HG03565 (cell line): ENCODE results near the gene FANCE.

Experiments
- ATAC-seq: cut with Tn5 transposase; IDR thresholded peaks from one replicate; pipeline ENCODE4 v1.9.1; 2021; ENCODE audit warnings: mild to moderate bottlenecking, moderate library complexity; ENCODE audit not compliant: unreplicated experiment

Gene FANCE

DNA sequence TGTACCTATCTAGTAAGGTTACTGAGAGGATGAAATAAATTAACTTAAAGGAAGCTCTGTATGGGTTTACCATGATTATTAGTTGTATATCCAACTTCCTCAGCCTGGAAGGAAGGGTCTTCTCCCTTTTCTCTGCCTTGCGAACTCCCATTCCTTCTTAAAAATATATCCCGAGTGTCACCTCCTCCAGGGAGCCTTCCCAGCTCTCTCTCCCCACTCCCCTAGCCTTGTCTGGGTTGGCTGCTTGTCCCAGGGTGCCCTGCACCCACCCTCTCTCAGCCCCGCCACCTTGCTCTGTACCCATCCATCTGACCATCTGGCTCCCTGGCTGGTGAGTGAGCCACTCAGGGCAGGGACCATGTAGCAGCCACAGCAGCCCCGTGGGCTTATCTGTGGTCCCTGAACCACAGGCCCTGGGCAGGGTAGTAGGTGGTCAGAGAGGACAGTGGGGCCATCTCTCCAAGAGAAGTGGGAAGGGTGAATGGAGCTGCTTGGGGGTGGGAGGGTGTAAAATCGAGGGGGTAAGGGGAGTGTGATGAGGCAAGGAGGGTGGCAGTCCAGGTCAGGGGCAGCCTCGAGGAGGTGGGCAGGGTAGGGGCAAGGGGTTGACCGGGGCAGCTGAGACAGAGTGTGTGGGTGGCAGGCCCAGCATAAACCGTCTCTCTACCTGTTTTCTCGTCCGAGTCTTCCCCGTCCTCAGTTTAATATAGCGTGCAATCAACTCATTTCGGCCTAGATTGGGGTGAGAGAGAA lies 31.9 kb downstream of the FANCE start:
- ATAC-seq, result no peak

DNA sequence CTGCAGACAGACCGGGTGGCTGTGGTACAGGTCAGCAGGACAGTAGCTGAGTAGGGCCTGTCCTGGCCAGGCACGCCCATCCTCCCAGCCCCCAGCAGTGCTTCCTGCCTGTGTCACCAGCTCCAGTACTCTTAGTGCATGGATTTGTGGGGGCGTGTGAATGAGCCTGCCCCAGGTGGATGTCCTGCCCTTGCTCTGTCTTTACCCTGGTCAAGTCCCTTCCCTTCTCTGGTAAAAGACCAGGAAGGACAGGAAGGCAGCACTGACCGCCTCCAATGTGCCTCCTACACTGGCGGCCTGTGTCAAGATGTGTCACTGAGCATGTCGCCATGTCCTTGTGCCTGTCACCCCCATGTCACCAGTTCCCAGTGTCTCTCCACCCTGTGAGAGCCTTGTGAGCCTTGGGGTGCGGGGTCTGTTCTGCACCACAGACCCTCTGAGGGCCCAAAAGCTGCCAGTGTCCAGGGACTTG lies 32.8 kb downstream of the FANCE start:
- no peak for ATAC-seq

DNA sequence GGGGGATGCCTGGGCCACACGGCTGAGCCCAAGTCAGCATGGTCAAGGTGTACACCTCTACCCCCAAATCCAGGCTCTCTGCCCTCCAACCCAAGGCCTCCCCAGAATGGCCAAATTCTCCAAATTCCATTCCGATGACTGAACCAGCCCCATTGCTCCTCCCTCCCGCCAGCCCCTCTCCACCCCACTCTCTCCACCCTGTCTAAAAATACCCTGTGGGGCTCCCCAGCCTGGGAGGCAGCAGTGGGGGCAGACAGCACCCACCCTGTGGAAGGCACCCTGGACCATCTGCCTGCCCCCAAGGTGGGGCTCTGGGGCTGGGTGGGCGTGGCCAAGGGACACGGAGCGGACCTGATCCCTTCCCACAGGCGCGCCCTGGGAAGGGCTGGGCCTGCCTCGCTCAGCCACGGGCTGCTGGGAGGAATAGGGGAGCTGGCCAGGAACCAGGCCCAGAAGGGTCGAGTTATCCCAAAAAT lies 33.3 kb downstream of the FANCE start:
- ATAC-seq, result no peak

DNA sequence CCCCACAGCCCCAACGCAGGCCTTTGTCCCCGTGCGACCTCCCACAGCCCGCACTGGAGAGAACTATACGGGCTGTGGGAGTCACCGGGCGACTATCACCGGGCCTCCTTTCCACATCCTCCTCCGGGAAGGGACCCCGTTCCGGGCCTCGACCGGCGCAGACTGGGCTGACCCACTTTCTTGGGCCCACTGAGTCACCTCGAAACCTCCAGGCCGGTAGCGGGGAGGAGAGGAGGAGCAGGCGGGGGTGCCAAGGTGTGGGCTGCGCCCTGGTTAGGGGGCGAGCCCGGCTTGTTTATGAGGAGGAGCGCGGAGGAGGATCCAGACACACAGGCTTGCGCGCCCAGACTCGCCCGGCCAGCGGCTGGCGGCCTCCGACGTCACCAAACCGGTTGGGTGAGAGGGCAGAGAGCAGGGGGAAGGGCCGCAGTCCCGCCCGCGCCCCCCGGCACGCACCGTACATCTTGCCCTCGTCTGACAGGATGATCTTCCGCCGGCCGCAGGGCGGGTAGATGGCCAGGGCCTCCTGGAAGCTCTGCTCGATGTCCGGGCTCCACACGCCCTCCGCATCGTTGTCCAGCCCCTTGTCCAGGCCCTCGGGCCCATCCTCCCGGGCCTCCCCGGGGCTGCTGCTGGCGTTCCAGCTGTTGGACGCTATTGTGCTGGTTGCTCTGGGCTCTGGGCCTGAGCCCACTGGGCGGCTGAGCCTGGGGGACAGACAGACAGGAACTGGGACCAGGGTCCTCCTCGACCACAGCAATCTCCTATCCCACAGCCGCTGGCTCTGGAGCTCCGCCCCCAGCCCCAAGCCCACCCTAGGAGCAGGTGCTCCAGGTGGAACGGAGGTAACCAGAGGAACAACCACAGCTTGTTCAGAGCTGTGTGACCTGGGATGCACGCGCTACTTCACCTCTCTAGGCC lies 34.1 kb downstream of the FANCE start:
- ATAC-seq, result no peak

DNA sequence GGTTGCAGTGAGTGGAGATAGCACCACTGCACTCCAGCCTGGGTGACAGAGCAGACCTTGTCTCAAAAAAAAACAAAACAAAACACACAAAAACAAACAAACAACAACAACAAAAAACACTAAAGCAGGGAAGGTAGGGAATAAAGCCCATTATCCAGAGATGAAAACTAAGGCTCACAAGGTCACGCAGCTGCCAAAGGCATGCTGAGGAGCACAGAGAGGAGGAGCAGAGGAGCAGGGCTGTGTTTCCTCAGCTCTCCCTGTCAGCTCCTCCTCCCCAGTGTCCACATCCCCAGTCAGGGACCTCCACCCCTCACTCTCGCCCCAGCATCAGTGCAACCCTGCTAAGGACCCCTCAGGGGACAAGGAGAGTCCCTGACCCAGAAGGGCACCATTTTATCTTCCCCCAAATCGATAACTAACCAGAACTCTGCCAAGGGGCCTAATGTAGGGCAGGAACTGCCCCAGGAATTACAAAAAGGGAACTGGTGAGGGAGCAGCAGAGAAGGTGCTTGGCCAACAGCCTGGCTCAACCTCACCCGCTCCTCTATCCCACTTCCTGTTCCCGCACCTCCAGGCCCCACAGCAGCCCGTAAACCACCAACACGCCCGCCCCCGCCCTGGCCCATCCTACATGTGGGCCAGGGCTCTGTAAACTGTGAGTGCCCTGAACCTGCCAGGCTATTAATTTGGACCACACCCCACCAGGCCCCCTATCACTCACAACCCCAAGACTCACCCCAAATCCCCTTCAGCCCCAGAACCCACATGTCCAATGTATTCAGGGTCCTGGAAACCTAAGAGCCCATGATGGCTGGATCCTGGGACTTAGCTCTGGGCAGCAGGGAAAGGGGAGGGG lies 35.7 kb downstream of the FANCE start:
- no peak for ATAC-seq

DNA sequence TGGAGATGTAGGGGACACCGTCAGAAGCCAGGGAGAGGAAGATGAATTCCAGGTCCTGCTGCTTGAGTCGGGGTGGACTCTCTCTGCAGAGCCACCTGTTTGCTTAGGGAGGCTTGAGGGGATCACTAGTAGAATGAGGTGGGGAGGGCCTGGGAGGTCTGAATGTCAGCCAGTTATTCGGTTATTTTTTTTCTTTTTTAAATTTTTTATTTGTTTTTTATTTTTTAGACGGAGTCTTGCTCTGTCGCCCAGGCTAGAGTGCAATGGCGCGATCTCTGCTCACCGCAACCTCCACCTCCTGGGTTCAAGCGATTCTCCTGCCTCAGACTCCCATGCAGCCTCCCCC lies 36.4 kb downstream of the FANCE start:
- ATAC-seq, result no peak

DNA sequence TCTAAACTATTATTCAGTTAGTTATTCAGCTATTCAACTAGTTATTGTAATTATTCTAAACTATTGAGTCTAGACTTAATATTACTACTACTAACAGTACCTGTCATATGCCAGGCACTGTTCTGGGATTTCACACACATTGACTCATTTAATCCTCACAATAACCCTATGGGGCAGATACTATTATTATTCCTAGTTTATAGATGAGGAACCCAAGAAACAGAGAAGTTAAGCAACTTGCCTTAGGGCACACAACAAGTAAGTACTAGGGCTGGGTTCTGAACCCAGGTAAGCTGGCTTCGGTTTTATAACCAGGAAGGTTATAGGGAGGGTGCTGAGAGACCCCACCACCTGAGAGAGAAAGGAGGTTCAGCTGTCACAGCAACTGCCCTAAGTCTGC lies 36.9 kb downstream of the FANCE start:
- no peak for ATAC-seq

DNA sequence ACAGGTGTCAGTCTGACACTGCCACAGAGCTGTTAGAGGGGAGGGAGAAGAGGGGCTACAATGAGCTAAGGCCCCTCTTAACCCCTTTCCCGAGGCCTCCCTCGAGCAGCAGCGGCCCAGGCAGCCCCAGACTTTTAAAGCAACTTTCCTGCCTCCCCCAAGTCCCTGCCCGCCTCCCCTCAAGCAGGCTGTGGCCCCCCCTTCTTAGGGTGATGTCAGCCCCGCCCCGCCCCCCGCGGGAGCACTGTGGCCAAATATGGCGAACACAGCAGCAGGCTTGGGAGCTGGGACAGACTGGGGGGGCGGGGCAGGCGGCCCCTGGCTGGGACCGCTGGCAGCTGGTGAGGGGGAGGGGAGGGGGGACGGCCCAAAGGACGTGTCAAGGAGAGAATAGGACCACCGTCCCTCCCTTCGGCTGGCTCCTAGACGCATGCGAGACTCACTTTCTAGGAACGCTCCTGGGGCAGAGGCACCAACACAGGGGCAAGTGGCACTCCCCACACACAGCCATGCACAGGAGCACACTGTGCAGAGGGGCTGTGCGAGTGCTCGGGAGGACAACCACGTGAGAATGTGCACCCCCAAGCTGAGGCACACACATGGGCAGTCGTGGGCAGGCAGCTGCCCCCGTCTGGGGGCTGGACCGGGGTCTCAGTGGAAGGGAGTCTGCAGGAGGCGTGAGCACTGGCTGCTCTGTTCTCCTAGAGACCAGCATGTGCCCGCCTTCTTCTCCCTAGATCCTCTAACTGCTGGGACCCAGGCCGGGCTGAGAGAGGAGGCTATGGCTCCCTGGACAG lies 38.1 kb downstream of the FANCE start:
- no peak for ATAC-seq

DNA sequence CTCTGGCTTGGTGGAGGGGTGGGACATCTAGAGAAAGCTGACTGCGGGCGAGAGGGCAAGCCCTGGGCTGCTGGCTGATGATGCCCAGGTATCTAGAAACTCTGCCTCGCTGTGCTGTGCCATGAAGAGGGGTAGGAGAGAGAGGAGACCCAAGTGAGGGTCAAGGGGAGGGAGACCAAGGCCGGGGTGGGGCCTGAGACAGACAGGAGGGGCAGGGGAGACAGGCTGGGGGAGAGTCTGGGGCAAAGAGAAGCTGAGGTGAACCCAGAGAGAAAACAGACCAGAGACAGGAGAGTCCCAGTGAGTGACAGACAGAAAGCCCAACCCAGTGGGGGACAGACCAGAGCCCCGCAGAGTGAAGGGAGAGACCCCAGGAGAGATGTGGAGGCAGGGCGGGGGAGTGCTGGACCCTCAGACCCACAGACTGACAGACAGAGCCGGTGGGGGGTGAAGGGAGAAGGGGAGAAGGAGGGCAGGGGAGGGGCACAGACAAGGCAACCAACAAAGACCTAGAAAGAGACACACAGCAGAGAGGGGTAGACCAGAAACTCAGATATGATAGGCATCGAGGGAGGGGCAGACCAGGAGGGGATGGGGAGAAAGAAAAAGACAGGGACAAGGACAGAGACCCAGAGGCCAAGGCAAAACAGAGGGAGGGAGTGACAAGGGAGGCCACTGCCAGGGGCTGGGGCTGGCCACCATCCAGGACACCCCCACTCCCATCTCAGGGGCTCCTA lies 38.9 kb downstream of the FANCE start:
- ATAC-seq, result no peak

DNA sequence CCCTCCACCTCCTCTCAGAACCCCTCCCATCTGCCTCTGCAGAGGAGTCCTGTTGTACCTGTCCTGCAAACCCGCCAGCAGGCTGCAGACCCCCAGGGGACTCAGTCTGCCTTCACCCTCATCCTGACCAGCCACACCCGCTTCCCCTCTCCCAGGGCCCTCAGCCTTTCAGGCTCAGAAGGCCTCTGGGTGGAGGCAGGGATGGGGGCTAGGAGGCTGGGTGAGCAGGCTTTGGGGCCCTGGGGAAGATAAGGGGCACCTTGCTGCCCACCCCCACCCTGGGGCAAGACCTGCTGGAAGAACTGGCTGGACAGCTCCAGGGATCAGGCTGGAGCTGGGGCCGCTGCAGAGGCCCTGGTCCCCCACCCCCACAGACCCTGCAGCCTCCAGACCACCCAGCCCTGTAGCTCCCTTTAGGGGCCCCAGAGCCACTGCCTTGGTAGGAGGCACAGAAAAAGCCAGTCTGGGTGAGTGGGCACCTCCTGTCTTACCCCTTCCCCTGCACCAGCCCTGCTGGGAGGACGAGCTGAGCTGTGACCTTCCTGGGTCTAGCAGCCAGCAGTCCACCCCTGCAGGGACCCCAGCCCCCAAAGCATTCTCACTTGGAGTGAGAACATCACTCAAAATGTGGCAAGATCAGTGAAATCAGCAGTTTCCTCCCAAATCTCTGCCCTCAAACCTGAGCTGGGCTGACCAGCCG lies 39.6 kb downstream of the FANCE start:
- no peak for ATAC-seq

DNA sequence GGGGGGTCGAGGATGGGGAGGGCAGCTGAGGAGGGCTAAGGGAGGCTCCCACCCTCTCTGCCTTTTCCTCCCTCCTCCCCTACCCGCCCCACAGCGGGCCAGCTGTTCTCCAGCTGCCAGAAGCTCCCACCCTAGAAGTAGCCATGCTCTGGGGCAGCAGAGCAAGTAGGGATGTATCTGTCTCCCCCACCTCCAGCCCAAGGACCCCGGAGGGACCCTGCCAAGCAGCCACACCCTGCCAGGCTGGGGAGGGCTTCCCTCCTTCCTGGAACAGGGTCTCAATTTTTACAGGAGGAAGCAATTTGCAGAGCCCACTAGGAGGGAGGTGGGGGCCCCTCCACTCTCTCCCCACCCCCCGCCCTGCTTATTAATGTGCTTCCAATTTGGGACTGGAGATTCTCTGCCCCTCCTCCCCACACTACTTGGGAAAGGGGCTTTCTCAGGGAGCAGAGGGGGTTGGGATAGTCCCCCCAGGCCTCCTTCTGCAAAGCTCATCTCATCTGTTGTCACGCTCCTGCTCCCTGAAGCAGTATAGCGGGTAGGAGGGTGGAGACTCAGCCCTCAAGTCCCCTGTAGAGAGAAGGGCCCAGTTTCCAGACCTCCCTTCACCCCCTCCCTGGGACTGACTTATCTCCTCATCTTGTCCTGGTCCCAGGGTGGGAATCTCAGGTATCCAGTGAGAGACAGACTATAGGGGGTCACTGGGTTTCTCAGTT lies 40.3 kb downstream of the FANCE start:
- ATAC-seq, result no peak

DNA sequence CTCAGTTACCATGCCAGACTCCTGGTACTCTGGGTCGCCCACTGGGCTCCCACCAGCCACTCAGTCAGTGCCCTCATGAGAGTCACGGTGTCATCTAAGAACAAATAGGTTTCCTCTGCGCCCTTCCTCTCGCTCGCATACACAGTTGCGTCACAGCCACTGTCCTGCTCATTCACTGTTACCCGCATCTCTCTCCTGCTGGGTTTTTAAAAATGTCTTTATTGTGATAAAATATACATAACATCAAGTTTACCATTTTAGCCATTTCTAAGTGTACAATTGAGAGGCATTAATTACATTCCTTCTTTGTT lies 40.8 kb downstream of the FANCE start:
- ATAC-seq, result no peak

DNA sequence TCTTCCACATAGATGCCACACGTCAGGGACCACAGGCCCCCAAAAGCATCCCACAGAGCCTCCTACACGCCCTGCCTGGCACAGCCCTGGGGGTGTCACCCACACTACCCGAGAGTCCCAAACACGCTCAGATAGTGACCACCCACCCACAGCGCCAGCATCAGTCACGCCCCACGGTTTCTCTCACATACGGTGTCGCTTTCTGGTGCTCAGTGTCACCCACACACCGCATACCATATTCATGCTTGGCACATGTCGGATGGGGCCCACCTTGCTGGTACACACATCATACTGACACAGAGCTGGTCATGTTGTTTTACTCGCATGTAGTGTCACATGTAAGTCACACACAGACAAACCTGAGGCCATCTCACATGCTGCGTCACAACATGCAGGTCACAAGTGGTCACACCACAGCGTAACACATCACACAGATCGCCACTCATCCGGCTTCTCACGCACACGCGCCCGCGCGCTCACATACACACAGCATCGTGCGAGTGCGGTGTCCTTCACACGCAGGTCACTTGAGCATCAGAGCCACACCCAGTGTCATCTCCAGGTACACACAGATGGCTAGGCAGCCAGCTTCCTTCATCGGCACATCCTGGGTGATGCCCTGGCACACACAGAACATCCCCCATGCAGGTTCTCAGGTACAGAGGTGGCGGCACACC lies 41.3 kb downstream of the FANCE start:
- ATAC-seq, result no peak

DNA sequence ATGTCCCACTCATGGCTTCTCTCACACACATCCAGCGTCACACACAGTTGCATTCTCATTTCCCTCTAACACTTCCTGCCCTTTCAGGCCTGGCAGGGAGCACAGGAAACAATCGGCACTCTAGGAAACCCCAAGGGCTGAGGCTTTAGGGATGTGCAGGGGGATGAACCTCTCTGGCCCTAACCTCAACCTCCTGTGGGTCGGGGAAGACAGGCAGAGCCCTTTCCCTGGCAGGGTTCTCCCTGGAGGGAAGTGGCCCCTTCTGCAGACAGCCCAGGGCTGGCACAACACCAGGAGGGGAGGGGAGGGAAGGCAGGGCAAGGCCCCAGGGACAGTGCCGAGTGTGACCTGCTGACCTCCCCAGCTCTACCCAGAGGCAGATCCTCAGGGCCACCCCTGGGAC lies 42.0 kb downstream of the FANCE start:
- no peak for ATAC-seq

DNA sequence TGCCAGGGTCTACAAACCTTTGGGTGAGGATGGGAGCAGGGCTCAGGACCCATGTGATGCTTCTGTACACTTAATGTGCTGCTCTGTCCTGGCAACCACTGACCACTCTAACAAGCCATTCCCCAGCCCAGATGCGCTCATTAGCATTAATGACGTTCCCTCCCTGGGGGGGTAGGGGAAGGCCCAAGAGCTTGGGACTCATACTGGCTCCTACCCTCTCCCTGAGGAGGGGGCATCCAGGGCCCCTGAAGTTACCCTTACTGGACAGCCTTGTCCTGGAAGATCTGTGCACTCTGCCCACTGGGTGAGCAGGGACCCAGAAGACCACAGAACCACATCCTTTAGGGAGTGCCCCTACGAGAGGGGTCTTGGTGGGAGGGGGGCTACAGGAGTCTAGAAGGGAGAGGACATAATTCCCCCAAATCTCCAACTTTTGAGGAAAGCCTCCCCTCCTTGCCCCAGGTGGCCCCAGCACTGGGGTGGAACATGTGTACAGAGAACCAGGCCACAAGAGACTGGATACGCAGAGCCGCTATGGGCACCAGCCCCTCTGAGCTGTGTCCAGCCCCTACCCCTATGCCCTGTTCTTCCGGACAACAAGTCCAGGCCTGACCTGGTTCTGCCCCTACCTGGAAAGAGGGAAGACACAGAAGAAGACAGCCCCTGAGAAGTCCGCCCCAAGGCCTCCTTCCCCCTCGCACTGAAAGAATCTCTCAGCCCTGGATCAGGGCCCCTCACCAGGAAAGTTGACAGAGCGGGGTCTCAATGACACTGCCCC lies 43.3 kb downstream of the FANCE start:
- ATAC-seq, result no peak

DNA sequence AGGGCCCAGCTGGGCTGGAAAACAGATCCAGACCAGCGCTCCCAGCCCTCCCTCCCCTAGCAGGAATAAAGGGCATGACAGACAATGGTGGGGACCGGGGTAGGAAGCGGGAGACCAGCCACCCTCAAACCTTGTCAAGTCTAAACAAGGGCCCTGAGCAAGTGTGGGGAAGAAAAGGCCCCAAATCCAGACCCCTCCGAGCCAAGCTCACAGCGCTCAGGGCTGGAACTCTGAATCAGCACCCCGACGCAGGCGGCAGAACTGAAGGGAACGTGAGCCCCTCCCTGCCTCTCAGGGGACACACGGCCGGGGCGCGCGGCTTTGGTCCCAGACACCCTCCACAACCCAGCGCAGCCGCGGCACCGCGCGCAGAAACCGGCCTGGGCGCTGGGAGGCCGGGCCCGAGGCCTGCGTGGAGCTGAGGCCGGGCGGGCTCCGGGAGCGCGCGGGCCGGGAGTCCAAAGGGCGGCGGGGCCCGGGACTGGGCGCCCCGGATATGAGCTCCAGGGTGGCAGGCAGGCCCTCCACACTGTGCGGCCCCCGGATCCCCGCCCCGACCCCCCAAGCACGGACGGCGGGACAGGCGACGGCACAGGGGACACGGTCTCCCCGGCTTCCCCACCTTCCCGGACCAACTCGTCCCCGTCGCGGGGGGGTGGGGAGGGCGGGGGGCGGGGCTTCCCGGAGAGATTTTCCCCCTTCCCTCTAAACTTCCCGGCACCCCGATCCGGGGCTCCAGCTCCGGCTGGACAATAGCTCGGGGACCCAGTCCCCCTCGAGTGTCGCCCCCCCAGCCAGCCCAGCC lies 44.1 kb downstream of the FANCE start:
- no peak for ATAC-seq
